22Rv1 (cell line): ENCODE data around the gene SNAP23.

Experiments
- ZFX ChIP-seq: fragments of 450-650 bp; IDR thresholded peaks from 2 replicates; pipeline ENCODE4 v1.6.1; 2017; ENCODE audit warnings: antibody characterized with exemption, borderline replicate concordance
- TF ChIP-seq, protein P1 (sequence below): fragments of 450-650 bp; IDR thresholded peaks from 2 replicates; pipeline ENCODE4 v1.5.1; 2017; ENCODE audit warnings: mild to moderate bottlenecking

DNA sequence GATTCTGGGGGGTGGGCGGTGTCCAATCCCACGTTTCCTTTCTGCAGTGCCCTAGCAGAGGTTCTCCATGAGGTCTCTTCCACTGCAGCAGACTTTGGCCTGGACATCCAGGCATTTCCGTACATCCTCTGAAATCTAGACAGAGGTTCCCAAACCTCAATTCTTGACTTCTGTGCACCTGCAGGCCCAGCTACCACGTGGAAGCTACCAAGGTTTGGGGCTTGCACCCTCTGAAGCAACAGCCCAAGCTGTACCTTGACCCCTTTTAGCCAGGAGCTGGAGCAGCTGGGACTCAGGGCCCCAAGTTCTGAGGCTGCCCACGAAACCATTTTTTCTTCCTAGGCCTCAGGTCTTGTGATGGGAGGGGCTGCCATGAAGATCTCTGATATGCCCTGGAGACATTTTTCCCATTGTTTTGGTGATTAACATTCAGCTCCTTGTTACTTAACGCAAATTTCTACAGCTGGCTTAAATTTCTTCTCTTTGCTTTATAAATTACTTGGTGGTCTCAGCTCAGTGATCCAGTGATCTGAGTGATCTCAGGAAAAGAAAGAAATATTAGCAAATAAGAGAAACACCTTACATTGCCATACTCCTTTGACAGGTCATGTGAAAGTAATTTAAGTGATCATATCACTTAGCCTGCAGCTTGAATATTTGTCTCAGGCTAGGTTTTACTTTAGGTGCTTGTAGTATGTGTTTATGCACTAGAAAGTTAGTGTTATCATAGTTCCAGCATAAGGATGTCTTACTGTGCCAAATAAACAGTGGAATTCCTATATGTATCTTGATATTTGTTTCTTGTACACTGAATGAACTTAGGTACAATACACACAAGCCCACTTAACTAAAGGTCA is 3.0 kb downstream of the SNAP23 start:
- TF ChIP-seq, protein P1, sequence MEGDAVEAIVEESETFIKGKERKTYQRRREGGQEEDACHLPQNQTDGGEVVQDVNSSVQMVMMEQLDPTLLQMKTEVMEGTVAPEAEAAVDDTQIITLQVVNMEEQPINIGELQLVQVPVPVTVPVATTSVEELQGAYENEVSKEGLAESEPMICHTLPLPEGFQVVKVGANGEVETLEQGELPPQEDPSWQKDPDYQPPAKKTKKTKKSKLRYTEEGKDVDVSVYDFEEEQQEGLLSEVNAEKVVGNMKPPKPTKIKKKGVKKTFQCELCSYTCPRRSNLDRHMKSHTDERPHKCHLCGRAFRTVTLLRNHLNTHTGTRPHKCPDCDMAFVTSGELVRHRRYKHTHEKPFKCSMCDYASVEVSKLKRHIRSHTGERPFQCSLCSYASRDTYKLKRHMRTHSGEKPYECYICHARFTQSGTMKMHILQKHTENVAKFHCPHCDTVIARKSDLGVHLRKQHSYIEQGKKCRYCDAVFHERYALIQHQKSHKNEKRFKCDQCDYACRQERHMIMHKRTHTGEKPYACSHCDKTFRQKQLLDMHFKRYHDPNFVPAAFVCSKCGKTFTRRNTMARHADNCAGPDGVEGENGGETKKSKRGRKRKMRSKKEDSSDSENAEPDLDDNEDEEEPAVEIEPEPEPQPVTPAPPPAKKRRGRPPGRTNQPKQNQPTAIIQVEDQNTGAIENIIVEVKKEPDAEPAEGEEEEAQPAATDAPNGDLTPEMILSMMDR, result no peak
- TF ChIP-seq ZFX, result no peak
